HepG2 (cell line): ENCODE data around the gene CYBRD1. TPM values are rescaled to one million over a fixed set of nuclear protein-coding genes. Genes with fewer than 3 reads are reported as not detected.

Experiments
- CBX1 ChIP-seq: IDR thresholded peaks from one replicate; pipeline ENCODE4 v1.6.1; 2016; ENCODE audit warnings: antibody characterized with exemption, low read depth
- IKZF4 ChIP-seq: sonication (generic); formaldehyde crosslinking; IDR thresholded peaks from 2 replicates; pipeline ENCODE4 v1.5.1; 2020; ENCODE audit warnings: borderline replicate concordance, mild to moderate bottlenecking, low read depth, missing genetic modification reagents; ENCODE audit errors: not compliant biosample characterization
- KIAA2018 ChIP-seq: sonication (generic); formaldehyde crosslinking; IDR thresholded peaks from 2 replicates; pipeline ENCODE4 v1.5.0; 2020; ENCODE audit warnings: mild to moderate bottlenecking, missing genetic modification reagents, borderline replicate concordance
- WIZ ChIP-seq: sonication (generic); formaldehyde crosslinking; IDR thresholded peaks from 2 replicates; pipeline ENCODE4 v1.5.1; 2020; ENCODE audit warnings: mild to moderate bottlenecking, missing genetic modification reagents
- ZNF225 ChIP-seq: sonication (generic); formaldehyde crosslinking; IDR thresholded peaks from 2 replicates; pipeline ENCODE4 v1.4.0; 2020; ENCODE audit warnings: mild to moderate bottlenecking, missing genetic modification reagents
- ZNF335 ChIP-seq: sonication (generic); formaldehyde crosslinking; IDR thresholded peaks from 2 replicates; pipeline ENCODE4 v1.4.0; 2020; ENCODE audit warnings: missing genetic modification reagents
- ZNF614 ChIP-seq: IDR thresholded peaks from 2 replicates; pipeline ENCODE4 v1.6.1; 2018; ENCODE audit warnings: missing biosample characterization, missing genetic modification reagents, inconsistent platforms, borderline replicate concordance
- ZNF704 ChIP-seq: sonication (generic); formaldehyde crosslinking; IDR thresholded peaks from 2 replicates; pipeline ENCODE4 v1.8.1; 2023; ENCODE audit warnings: mild to moderate bottlenecking, inconsistent platforms, moderate library complexity, missing genetic modification reagents, borderline replicate concordance
- polyA plus RNA-seq, 8 experiments: library from polyadenylated mRNA; depleted of rRNA in 3 of 8; stranded (reverse) in 7 of 8; unstranded in 1 of 8; fragments of >200 nt; fragmentation: Illumina TruSeq in 4 of 8; extraction: Trizol in 4 of 8; gene quantifications; 2 replicates each; pipeline versions ENCODE4 v1.2.1 to v1.2.3, GENCODE V29; 2011 to 2016; ENCODE audit warnings: low read depth in 4 of 8, missing spikeins in 1 of 8, mixed read lengths in 1 of 8; ENCODE audit not compliant: insufficient read depth in 1 of 8
- total RNA-seq, 5 experiments: library from RNA; depleted of rRNA; stranded (reverse); fragments of >200 nt; fragmentation: Illumina TruSeq; extraction: Trizol; gene quantifications; 2 replicates each; pipeline ENCODE4 v1.2.3, GENCODE V29; 2016; ENCODE audit warnings: low read depth in 1 of 5
- TF ChIP-seq, protein P1 (sequence below): IDR thresholded peaks from 2 replicates; pipeline ENCODE4 v1.6.1; 2016; ENCODE audit warnings: mild to moderate bottlenecking, missing biosample characterization, missing genetic modification reagents
- TF ChIP-seq, protein P2 (sequence below): sonication (generic); formaldehyde crosslinking; IDR thresholded peaks from 2 replicates; pipeline ENCODE4 v1.5.1; 2020; ENCODE audit warnings: missing genetic modification reagents, mild to moderate bottlenecking, borderline replicate concordance

Gene CYBRD1
- total and polyA plus RNA-seq, 2 of the 13 experiments (the other 11 are each of a cell fraction or from before 2014, with no cell fraction given), result 0.13 to 0.42 TPM

- TF ChIP-seq ZNF225 (CRISPR knock-in tag) (no peak), WIZ (CRISPR knock-in tag) (no peak), KIAA2018 (CRISPR knock-in tag) (no peak), CBX1 (no peak), IKZF4 (CRISPR knock-in tag) (no peak), ZNF704 (CRISPR knock-in tag) (no peak), ZNF335 (CRISPR knock-in tag) (peak; percentile 35; the same call in 1 of the 2 replicates), ZNF614 (CRISPR knock-in tag) (no peak)
- TF ChIP-seq, protein P1, sequence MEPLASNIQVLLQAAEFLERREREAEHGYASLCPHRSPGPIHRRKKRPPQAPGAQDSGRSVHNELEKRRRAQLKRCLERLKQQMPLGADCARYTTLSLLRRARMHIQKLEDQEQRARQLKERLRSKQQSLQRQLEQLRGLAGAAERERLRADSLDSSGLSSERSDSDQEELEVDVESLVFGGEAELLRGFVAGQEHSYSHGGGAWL (CRISPR knock-in tag), result no peak
- TF ChIP-seq, protein P2, sequence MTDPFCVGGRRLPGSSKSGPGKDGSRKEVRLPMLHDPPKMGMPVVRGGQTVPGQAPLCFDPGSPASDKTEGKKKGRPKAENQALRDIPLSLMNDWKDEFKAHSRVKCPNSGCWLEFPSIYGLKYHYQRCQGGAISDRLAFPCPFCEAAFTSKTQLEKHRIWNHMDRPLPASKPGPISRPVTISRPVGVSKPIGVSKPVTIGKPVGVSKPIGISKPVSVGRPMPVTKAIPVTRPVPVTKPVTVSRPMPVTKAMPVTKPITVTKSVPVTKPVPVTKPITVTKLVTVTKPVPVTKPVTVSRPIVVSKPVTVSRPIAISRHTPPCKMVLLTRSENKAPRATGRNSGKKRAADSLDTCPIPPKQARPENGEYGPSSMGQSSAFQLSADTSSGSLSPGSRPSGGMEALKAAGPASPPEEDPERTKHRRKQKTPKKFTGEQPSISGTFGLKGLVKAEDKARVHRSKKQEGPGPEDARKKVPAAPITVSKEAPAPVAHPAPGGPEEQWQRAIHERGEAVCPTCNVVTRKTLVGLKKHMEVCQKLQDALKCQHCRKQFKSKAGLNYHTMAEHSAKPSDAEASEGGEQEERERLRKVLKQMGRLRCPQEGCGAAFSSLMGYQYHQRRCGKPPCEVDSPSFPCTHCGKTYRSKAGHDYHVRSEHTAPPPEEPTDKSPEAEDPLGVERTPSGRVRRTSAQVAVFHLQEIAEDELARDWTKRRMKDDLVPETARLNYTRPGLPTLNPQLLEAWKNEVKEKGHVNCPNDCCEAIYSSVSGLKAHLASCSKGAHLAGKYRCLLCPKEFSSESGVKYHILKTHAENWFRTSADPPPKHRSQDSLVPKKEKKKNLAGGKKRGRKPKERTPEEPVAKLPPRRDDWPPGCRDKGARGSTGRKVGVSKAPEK (CRISPR knock-in tag), result no peak
These were observed 52.0 kb downstream of the CYBRD1 start (continued) for GRCh38 chr2:171574149-171574795.
